Measurements from ENCODE around the gene IL37. TPM values are rescaled to one million over a fixed set of nuclear protein-coding genes. Genes with fewer than 3 reads are reported as not detected.
"Not testable (repeated sequence)": the region's sequence is repeated elsewhere in the genome, so short reads cannot be mapped to it uniquely, and the experiment has no call there.

The IL37 gene
- total RNA-seq, 1 experiment from 2014 or later, result not detected

GRCh38 chr2:112933261-112933660 is 22.3 kb downstream of the IL37 start:
- no peak for DNase-seq (ENCODE audit: unreplicated experiment)
- POLR2A ChIA-PET, result no interaction called here
- peaks cover 4% of the 10 kb centered on the region for H3K36me3 Mint-ChIP-seq (ENCODE audit: insufficient read depth, unreplicated experiment)
- H3K27me3 Mint-ChIP-seq (ENCODE audit: insufficient read depth, unreplicated experiment), result no peaks in the 10 kb centered on the region
- peaks cover 8% of the 10 kb centered on the region for H3K4me1 Mint-ChIP-seq (ENCODE audit: insufficient read depth, unreplicated experiment)
- no peak overlapping the region for H3K4me3 Mint-ChIP-seq (ENCODE audit: unreplicated experiment)
- BruUV-seq (replicated peaks), result no TSS peak
- H3K27ac Mint-ChIP-seq (ENCODE audit: low read depth, unreplicated experiment), result no peak overlapping the region
- CTCF ChIA-PET, result interaction anchor here (1.0 kb wide), 1 partner anchor 8 kb away, joined by 3 read pairs; no protein-coding TSS in a partner anchor
- no peak for TF ChIP-seq CTCF (IDR thresholded peaks at IDR 0.05; ENCODE audit: unreplicated experiment)
- intact Hi-C loops (cut with micrococcal nuclease), result no loop called here
- no peaks in the 10 kb centered on the region for H3K9me3 Mint-ChIP-seq (ENCODE audit: unreplicated experiment)

- BruUV-seq (replicated peaks); H3K9me3 Mint-ChIP-seq (ENCODE audit: unreplicated experiment); H3K27ac Mint-ChIP-seq (ENCODE audit: low read depth, unreplicated experiment); H3K36me3 Mint-ChIP-seq (ENCODE audit: insufficient read depth, unreplicated experiment); intact Hi-C loops (cut with micrococcal nuclease); POLR2A ChIA-PET; DNase-seq (ENCODE audit: unreplicated experiment); H3K27me3 Mint-ChIP-seq (ENCODE audit: insufficient read depth, unreplicated experiment); H3K4me3 Mint-ChIP-seq (ENCODE audit: unreplicated experiment): not testable (repeated sequence)
- CTCF ChIA-PET, result interaction anchor here (0.9 kb wide), 1 partner anchor 9 kb away, joined by 3 read pairs; no protein-coding TSS in a partner anchor
- peaks cover 13% of the 10 kb centered on the region for H3K4me1 Mint-ChIP-seq (ENCODE audit: insufficient read depth, unreplicated experiment)
Measured at GRCh38 chr2:112934117-112934516, 23.2 kb downstream of the IL37 start.

- TSS peak; percentile 91 for BruUV-seq (replicated peaks)
- DNase-seq (ENCODE audit: unreplicated experiment), result no peak
- CTCF ChIA-PET, result interaction anchor here (0.7 to 6.9 kb wide), 3 partner anchors 30 to 186 kb away, joined by 3 to 268 read pairs (median 3); no protein-coding TSS in a partner anchor
- Mint-ChIP-seq H3K9me3 (ENCODE audit: unreplicated experiment) (no peaks in the 10 kb centered on the region), H3K27me3 (ENCODE audit: insufficient read depth, unreplicated experiment) (no peaks in the 10 kb centered on the region), H3K4me3 (ENCODE audit: unreplicated experiment) (no peak overlapping the region), H3K27ac (ENCODE audit: low read depth, unreplicated experiment) (peak overlapping the region; percentile 74), H3K36me3 (ENCODE audit: insufficient read depth, unreplicated experiment) (peaks cover 4% of the 10 kb centered on the region), H3K4me1 (ENCODE audit: insufficient read depth, unreplicated experiment) (peaks cover 15% of the 10 kb centered on the region)
- POLR2A ChIA-PET, result no interaction called here
- TF ChIP-seq CTCF (IDR thresholded peaks at IDR 0.05; ENCODE audit: unreplicated experiment), result no peak
- intact Hi-C loops (cut with micrococcal nuclease), result no loop called here
Measured at GRCh38 chr2:112936927-112937232, 25.9 kb downstream of the IL37 start.

GRCh38 chr2:112938904-112939303 is 27.9 kb downstream of the IL37 start:
- no TSS peak for BruUV-seq (replicated peaks)
- peak; percentile 88 for DNase-seq (ENCODE audit: unreplicated experiment)
- H3K36me3 Mint-ChIP-seq (ENCODE audit: insufficient read depth, unreplicated experiment), result peaks cover 4% of the 10 kb centered on the region
- ChIA-PET CTCF (interaction anchor here (1.1 to 6.9 kb wide), 2 partner anchors 188 to 211 kb away, joined by 4 to 268 read pairs; no protein-coding TSS in a partner anchor), POLR2A (no interaction called here)
- no peaks in the 10 kb centered on the region for H3K27me3 Mint-ChIP-seq (ENCODE audit: insufficient read depth, unreplicated experiment)
- H3K27ac Mint-ChIP-seq (ENCODE audit: low read depth, unreplicated experiment), result no peak overlapping the region
- intact Hi-C loops (cut with micrococcal nuclease), result no loop called here
- H3K9me3 Mint-ChIP-seq (ENCODE audit: unreplicated experiment), result no peaks in the 10 kb centered on the region
- no peak for TF ChIP-seq CTCF (IDR thresholded peaks at IDR 0.05; ENCODE audit: unreplicated experiment)
- H3K4me1 Mint-ChIP-seq (ENCODE audit: insufficient read depth, unreplicated experiment), result peaks cover 19% of the 10 kb centered on the region
- H3K4me3 Mint-ChIP-seq (ENCODE audit: unreplicated experiment), result no peak overlapping the region

- no peak for TF ChIP-seq CTCF (IDR thresholded peaks at IDR 0.05; ENCODE audit: unreplicated experiment)
- Mint-ChIP-seq H3K4me3 (ENCODE audit: unreplicated experiment) (no peak overlapping the region), H3K36me3 (ENCODE audit: insufficient read depth, unreplicated experiment) (peaks cover 4% of the 10 kb centered on the region), H3K9me3 (ENCODE audit: unreplicated experiment) (no peaks in the 10 kb centered on the region), H3K27me3 (ENCODE audit: insufficient read depth, unreplicated experiment) (no peaks in the 10 kb centered on the region), H3K4me1 (ENCODE audit: insufficient read depth, unreplicated experiment) (peaks cover 19% of the 10 kb centered on the region), H3K27ac (ENCODE audit: low read depth, unreplicated experiment) (no peak overlapping the region)
- no peak for DNase-seq (ENCODE audit: unreplicated experiment)
- ChIA-PET CTCF (interaction anchor here (4.2 to 6.9 kb wide), 3 partner anchors 21 to 188 kb away, joined by 32 to 268 read pairs (median 39); no protein-coding TSS in a partner anchor), POLR2A (interaction anchor here (1.0 kb wide), 1 partner anchor 54 kb away, joined by 3 read pairs; no protein-coding TSS in a partner anchor)
- no TSS peak for BruUV-seq (replicated peaks)
- intact Hi-C loops (cut with micrococcal nuclease), result no loop called here
Measured at GRCh38 chr2:112939425-112939824, 28.5 kb downstream of the IL37 start.

All from MCF 10A (cell line).